Measurements from ENCODE around the gene GRIA4.

GRIA4 gene

GRCh38 chr11:105799728-105800462 is 190.0 kb downstream of the GRIA4 start:
- no peak for DNase-seq

- DNase-seq, result no peak
These were observed 192.5 kb downstream of the GRIA4 start for GRCh38 chr11:105802390-105802789.

GRCh38 chr11:105811242-105811641 is 201.4 kb downstream of the GRIA4 start:
- no peak for DNase-seq

GRCh38 chr11:105821372-105821771 is 211.5 kb downstream of the GRIA4 start:
- no peak for DNase-seq

- DNase-seq, result no peak
These were observed 211.9 kb downstream of the GRIA4 start for GRCh38 chr11:105821781-105822180.

DNA sequence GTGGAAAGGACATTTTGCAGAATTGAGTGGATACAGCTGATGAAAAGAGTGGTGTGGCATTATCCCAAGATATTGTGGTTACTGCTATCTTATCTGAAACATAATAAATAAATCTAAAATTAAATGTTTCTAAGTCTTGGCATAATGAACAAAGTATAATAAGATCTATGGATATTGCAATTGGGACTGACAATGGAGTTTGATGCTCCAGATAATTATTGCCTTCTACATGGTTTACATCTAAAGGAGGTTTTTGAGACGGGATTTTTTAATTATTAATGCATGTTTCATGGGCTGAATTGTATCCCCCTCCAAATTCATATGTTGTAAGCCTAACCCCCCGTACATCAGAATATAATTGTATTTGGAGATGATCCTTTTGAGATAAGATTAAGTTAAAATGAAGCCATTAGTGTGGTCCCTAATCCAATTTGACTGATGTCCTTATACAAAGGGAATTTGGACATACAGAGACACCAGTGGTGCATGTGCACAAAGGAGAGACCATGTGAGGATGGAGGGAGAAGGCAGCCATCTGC is 213.7 kb downstream of the GRIA4 start:
- DNase-seq, result no peak

- no peak for DNase-seq
These were observed 214.7 kb downstream of the GRIA4 start for GRCh38 chr11:105824457-105825013.

GRCh38 chr11:105825141-105825540 is 215.3 kb downstream of the GRIA4 start:
- DNase-seq, result no peak

DNA sequence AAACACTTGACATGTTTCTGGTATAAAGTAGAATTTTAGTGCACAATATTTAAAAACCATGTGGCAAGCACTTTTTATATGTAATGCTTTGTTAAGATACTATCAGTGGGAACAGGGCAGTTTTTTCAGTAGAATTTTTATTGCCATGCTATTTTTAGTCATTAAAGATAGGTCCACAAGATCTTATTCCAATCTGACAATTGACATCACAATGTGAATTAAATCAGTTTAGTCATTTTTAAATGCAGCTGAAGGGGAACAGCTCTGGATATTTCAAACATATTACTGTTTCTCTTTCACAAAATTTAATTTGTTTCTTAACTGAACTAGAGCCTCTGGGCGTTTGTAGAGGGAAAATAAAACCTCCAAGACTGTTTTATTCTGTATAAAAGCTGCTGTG is 218.0 kb downstream of the GRIA4 start:
- DNase-seq, result no peak

DNA sequence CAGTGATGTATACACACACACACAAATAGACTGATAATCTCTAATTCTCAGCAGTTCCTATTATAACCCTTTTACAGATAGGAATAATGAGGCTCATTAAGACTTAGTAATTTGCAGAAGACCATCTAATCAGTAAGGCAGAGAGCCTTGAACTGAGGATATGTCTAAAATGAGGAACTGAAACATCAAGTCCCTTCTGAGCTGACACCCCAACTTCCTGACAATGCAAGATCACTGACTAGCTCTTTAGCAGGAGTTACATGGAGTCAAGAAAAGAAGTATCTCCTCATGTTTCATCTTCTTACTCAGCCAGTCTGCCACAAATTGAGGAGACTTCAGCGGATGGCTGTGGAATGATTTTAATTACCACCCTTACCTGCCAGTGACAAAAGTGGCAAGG is 219.2 kb downstream of the GRIA4 start:
- no peak for DNase-seq

- no peak for DNase-seq
These were observed 224.6 kb downstream of the GRIA4 start for GRCh38 chr11:105834461-105834860.

GRCh38 chr11:105838668-105839384 is 229.0 kb downstream of the GRIA4 start:
- DNase-seq, result no peak

DNA sequence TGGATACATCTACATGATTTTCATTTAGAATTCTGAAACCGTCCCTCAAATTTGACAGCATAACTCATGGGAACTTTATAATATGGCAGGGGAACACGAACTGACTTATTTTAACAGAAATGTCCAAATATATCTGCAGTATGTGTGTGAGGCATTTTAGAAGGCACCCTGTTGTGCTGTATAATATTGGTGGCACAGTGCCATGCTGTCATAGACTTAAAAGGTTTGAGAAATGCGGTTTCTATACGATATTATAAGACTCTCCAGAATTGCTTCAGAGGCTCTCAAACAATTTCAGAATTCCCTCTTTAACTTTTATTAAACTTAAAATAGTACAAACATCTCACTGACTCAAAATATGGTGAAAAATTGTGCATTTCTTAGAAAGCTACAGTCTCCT is 230.5 kb downstream of the GRIA4 start:
- DNase-seq, result no peak

- DNase-seq, result no peak
These were observed 242.5 kb downstream of the GRIA4 start for GRCh38 chr11:105852403-105852802.

DNA sequence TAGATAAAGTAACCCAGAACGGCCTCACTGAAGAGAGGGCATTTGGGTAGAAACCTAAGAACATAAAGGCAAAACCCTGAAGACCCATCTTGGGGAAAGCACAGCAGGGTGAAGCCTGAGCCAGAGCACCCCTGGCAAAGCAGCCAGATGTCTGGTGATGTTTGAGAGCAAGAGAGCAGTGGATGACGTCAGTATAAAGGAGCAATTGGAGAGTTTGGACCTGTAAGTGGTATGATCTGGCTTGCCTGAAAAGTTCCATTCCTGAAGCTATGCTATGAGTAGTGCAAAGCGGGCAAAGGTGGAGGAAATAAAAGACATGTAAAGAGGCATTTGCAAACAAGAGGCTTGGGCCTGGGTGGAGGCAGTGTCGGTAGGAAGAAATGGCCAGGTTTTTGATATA is 244.4 kb downstream of the GRIA4 start:
- no peak for DNase-seq

GRCh38 chr11:105856954-105857353 is 247.1 kb downstream of the GRIA4 start:
- no peak for DNase-seq

DNA sequence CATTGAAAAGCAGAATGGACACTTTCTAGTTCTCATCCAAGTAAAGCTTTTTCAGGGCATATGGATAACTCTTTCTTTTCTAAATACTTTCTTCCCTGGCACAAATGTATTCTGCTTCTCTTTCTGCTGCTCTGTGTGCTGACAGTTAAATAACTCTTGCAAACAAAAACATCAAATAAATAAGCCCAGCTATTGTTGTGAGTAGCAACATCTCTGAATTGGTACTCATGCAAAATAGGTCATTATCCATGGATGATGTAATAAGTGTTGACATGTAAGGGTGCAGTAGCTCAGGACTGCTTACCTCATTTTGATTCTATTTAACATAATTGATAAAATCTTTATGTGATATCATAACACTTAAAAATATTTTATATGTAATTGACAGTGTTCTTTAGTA is 247.9 kb downstream of the GRIA4 start:
- no peak for DNase-seq

GRCh38 chr11:105858841-105859240 is 249.0 kb downstream of the GRIA4 start:
- no peak for DNase-seq

- no peak for DNase-seq
These were observed 250.2 kb downstream of the GRIA4 start for GRCh38 chr11:105860105-105860504.

DNA sequence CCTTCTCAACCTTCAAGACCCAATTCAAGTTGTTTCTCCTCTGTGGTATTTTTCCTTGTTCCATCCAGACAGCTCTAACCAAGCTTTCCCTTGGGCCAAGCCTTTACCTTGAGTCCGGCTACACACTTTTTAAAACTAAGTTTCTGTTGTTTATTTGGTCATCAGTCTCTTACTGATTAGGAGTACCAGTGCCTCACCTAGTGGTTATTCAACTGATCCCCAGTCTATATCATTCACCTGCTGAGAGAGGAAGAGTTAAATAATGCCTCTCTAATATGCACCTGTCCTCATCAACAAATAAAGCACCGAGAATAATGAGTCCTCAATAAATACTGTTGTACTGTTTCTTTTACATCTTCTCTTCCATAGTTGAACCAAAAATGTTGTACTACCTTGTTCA is 251.4 kb downstream of the GRIA4 start:
- DNase-seq, result no peak

GRCh38 chr11:105862736-105863367 is 253.0 kb downstream of the GRIA4 start:
- no peak for DNase-seq

- DNase-seq, result no peak
These were observed 253.7 kb downstream of the GRIA4 start for GRCh38 chr11:105863523-105863922.

DNA sequence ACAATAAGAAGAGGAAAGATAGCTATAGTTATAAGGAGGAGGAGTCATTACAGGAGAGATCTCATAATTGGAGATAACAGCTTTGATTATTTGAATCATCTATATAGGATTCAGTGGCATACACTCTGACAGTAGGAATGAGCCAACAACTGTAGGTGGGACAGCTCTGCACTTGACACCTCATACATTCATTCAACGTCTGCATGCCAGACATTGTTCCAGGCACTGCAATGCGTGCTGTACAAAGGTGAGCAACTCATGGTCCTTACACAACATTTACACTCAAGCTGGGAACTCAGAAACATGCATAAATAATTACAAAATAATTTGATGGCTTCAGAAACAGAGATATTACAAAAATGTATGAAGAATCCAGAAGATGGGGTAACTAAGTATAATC is 257.9 kb downstream of the GRIA4 start:
- no peak for DNase-seq

Data from activated CD4-positive, alpha-beta T cell treated with anti-CD3 and anti-CD28 coated beads, Interleukin-2, amount 50 U/mL, for 4 hours (primary cell).